ENCODE measurements around the gene MCUR1.

DNA sequence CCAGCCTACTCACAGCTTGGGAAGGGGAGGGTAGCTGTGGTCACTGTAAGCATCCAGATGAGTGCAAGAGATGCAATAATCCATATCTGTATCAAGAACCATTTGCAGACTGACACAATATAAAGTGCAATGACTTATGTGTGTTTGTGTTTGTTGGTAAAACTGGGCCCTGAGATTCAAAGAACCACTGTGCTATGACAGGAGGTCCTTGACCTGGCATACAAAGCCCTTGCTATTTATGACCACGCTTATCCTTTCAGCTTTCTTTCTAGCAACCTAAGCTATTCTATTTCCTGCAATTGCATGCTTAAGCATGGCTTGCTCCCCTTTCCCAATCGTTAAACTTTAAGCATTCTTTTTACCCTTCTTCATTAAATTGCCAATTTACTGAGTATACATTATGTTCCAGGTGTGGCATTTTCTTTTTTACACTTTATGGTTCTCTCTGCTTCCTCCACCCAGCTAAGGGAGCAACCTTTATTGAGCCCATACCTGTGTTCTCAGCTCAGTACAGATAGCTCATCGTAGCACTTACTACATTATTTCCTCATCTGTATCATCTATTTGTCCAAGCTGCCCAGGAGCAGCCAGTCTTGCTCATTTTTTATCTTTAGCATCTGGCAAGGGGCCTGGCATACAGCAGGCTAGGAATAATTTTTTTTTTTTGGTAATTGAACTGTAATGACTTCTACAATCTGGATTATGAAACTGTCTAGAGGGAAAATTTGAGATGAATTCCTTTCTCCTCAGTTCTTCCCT is 3.5 kb downstream of the MCUR1 start:
- TF ChIP-seq EZH2 (IDR thresholded peaks at IDR 0.05; ENCODE audit: low read length, missing control alignments): no peak
- TF ChIP-seq, protein P1, sequence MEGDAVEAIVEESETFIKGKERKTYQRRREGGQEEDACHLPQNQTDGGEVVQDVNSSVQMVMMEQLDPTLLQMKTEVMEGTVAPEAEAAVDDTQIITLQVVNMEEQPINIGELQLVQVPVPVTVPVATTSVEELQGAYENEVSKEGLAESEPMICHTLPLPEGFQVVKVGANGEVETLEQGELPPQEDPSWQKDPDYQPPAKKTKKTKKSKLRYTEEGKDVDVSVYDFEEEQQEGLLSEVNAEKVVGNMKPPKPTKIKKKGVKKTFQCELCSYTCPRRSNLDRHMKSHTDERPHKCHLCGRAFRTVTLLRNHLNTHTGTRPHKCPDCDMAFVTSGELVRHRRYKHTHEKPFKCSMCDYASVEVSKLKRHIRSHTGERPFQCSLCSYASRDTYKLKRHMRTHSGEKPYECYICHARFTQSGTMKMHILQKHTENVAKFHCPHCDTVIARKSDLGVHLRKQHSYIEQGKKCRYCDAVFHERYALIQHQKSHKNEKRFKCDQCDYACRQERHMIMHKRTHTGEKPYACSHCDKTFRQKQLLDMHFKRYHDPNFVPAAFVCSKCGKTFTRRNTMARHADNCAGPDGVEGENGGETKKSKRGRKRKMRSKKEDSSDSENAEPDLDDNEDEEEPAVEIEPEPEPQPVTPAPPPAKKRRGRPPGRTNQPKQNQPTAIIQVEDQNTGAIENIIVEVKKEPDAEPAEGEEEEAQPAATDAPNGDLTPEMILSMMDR (conservative IDR thresholded peaks at IDR 0.05 in 1 of 2, IDR thresholded peaks at IDR 0.05 in 1 of 2; ENCODE audit: low read depth in 1 of 2, low read length in 2 of 2): no peak

Measured in fibroblast of lung (primary cell).